Thoracic aorta (tissue), 2 donors: ENCODE data around the gene EME2. TPM values are rescaled to one million over a fixed set of nuclear protein-coding genes. Genes with fewer than 3 reads are reported as not detected.
"Not testable (repeated sequence)": the region's sequence is repeated elsewhere in the genome, so short reads cannot be mapped to it uniquely, and the experiment has no call there.

Experiments used
- ATAC-seq: fragments of 150-250 bp; one replicate; pipeline ENCODE4 v1.8.0; 2017; ENCODE audit warnings: low read depth; ENCODE audit not compliant: insufficient number of reproducible peaks, low FRiP score
- DNase-seq: peaks from one replicate; pipeline ENCODE4 v3.0.0-alpha.2; 2020; ENCODE audit warnings: low spot score
- H3K27ac ChIP-seq, 2 donors: fragments of 200-600 bp; sonication (generic); 1 replicate in 1 of 2; 2 replicates in 1 of 2; pipeline ENCODE4 v1.5.1; 2016; ENCODE audit warnings: mild to moderate bottlenecking in 2 of 2, moderate library complexity in 2 of 2
- H3K27me3 ChIP-seq: fragments of 200-600 bp; sonication (generic); replicated peaks from 2 replicates; pipeline ENCODE4 v1.6.0; 2016; ENCODE audit warnings: mild to moderate bottlenecking; ENCODE audit not compliant: insufficient read depth
- H3K36me3 ChIP-seq: fragments of 200-600 bp; sonication (generic); one replicate; pipeline ENCODE4 v1.5.1; 2016
- H3K4me1 ChIP-seq, 2 donors: fragments of 200-600 bp; sonication (generic); 1 replicate in 1 of 2; 2 replicates in 1 of 2; pipeline versions ENCODE4 v1.5.1 to v1.6.0; 2016; ENCODE audit warnings: low read depth in 2 of 2, mild to moderate bottlenecking in 1 of 2; ENCODE audit not compliant: control insufficient read depth in 1 of 2
- H3K4me3 ChIP-seq: fragments of 200-600 bp; sonication (generic); 2 replicates; pipeline ENCODE4 v1.5.1; 2016; ENCODE audit warnings: mild to moderate bottlenecking
- H3K9me3 ChIP-seq: fragments of 200-600 bp; sonication (generic); 2 replicates; pipeline ENCODE4 v1.5.1; 2016
- total RNA-seq, 2 donors: library from RNA; depleted of rRNA; stranded (reverse); fragments of >200 nt; gene quantifications; one replicate each; pipeline versions ENCODE4 v1.1.0 to v1.2.3, GENCODE V29; 2016
- TF ChIP-seq, protein P1 (sequence below): fragments of 200-600 bp; sonication (generic); IDR thresholded peaks from one replicate; pipeline ENCODE4 v1.5.1; 2019; ENCODE audit warnings: antibody characterized with exemption

EME2 gene
- total RNA-seq, 2 donors from 2014 or later, result 23.4 to 29.2 TPM

GRCh38 chr16:1794221-1794871, 21.7 kb downstream of the EME2 start:
- ATAC-seq, result no peak
- H3K27ac ChIP-seq, result no peak overlapping the region
- no peaks in the 10 kb centered on the region for H3K4me1 ChIP-seq
- no peak overlapping the region for H3K4me3 ChIP-seq
- TF ChIP-seq, protein P1, sequence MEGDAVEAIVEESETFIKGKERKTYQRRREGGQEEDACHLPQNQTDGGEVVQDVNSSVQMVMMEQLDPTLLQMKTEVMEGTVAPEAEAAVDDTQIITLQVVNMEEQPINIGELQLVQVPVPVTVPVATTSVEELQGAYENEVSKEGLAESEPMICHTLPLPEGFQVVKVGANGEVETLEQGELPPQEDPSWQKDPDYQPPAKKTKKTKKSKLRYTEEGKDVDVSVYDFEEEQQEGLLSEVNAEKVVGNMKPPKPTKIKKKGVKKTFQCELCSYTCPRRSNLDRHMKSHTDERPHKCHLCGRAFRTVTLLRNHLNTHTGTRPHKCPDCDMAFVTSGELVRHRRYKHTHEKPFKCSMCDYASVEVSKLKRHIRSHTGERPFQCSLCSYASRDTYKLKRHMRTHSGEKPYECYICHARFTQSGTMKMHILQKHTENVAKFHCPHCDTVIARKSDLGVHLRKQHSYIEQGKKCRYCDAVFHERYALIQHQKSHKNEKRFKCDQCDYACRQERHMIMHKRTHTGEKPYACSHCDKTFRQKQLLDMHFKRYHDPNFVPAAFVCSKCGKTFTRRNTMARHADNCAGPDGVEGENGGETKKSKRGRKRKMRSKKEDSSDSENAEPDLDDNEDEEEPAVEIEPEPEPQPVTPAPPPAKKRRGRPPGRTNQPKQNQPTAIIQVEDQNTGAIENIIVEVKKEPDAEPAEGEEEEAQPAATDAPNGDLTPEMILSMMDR, result no peak
- H3K36me3 ChIP-seq, result peaks cover 6% of the 10 kb centered on the region
- no peaks in the 10 kb centered on the region for H3K27me3 ChIP-seq
- H3K9me3 ChIP-seq, result no peaks in the 10 kb centered on the region
- DNase-seq, result no peak

GRCh38 chr16:1794908-1795666, 22.5 kb downstream of the EME2 start:
- ATAC-seq (no peak), DNase-seq (no peak)
- H3K4me3 ChIP-seq, result no peak overlapping the region
- H3K27ac ChIP-seq, result no peak overlapping the region
- H3K4me1 ChIP-seq, result no peaks in the 10 kb centered on the region
- H3K36me3 ChIP-seq, result peaks cover 3% of the 10 kb centered on the region
- H3K27me3 ChIP-seq, result no peaks in the 10 kb centered on the region
- H3K9me3 ChIP-seq, result no peaks in the 10 kb centered on the region
- TF ChIP-seq, protein P1, result no peak

DNA sequence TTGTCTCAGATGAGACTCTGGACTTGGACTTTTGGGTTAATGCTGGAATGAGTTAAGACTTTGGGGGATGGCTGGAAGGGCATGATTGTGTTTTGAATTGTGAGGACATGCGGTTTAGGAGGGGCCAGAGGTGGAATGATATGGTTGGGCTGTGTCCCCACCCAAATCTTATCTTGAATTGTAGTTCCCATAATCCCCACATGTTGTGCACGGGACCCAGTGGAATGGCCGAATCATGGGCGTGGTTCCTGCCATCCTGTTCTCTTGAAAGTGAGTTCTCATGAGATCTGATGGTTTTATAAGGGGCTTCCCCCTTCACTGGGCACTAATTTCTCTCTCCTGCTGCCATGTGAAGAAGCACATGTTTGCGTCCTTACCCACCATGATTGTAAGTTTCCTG, 26.7 kb downstream of the EME2 start:
- ATAC-seq, H3K27ac ChIP-seq, H3K36me3 ChIP-seq, H3K27me3 ChIP-seq, H3K9me3 ChIP-seq, H3K4me1 ChIP-seq, H3K4me3 ChIP-seq, DNase-seq: not testable (repeated sequence)

- no peaks in the 10 kb centered on the region for H3K4me1 ChIP-seq
- no peak overlapping the region for H3K27ac ChIP-seq
- ATAC-seq (no peak), DNase-seq (no peak)
- no peaks in the 10 kb centered on the region for H3K9me3 ChIP-seq
- no peak overlapping the region for H3K4me3 ChIP-seq
- H3K36me3 ChIP-seq, result no peaks in the 10 kb centered on the region
- H3K27me3 ChIP-seq, result no peaks in the 10 kb centered on the region
- TF ChIP-seq, protein P1, result no peak
Measured at GRCh38 chr16:1800701-1801100, 28.1 kb downstream of the EME2 start.

- DNase-seq, result no peak
- Histone ChIP-seq H3K4me1 (no peaks in the 10 kb centered on the region), H3K4me3 (no peak overlapping the region), H3K27ac (no peak overlapping the region), H3K36me3 (peaks cover 30% of the 10 kb centered on the region), H3K9me3 (no peaks in the 10 kb centered on the region), H3K27me3 (no peaks in the 10 kb centered on the region)
- ATAC-seq, result no peak
- TF ChIP-seq, protein P1, result no peak
Measured at GRCh38 chr16:1807626-1808025, 35.0 kb downstream of the EME2 start.
